HepG2 (cell line): ENCODE measurements around the gene METTL26. TPM values are rescaled to one million over a fixed set of nuclear protein-coding genes. Genes with fewer than 3 reads are reported as not detected.

Experiments used
- DR1 ChIP-seq: sonication (generic); formaldehyde crosslinking; IDR thresholded peaks from 2 replicates; pipeline ENCODE4 v1.8.0; 2021; ENCODE audit warnings: mild to moderate bottlenecking, missing genetic modification reagents, inconsistent platforms
- KDM4B ChIP-seq: sonication (generic); formaldehyde crosslinking; IDR thresholded peaks from 2 replicates; pipeline ENCODE4 v1.4.0; 2020; ENCODE audit warnings: missing genetic modification reagents
- NR2F1 ChIP-seq, 2 experiments: fragments of 450-650 bp in 1 of 2; formaldehyde crosslinking in 1 of 2; IDR thresholded peaks; 2 replicates each; pipeline versions ENCODE4 v1.5.0 to v1.6.1; 2016 to 2020; ENCODE audit warnings: mild to moderate bottlenecking in 1 of 2, missing compliant biosample characterization in 1 of 2, missing genetic modification reagents in 1 of 2, moderate library complexity in 1 of 2
- TEAD2 ChIP-seq: sonication (generic); formaldehyde crosslinking; IDR thresholded peaks from 2 replicates; pipeline ENCODE4 v1.9.0; 2021; ENCODE audit warnings: missing genetic modification reagents
- ZFY ChIP-seq: sonication (generic); formaldehyde crosslinking; IDR thresholded peaks from 2 replicates; pipeline ENCODE4 v1.4.0; 2020; ENCODE audit warnings: missing genetic modification reagents
- ZNF34 ChIP-seq: sonication (generic); formaldehyde crosslinking; IDR thresholded peaks from 2 replicates; pipeline ENCODE4 v1.4.0; 2020; ENCODE audit warnings: mild to moderate bottlenecking, missing genetic modification reagents, borderline replicate concordance
- ZNF768 ChIP-seq: sonication (generic); formaldehyde crosslinking; IDR thresholded peaks from 2 replicates; pipeline ENCODE4 v1.4.0; 2020; ENCODE audit warnings: missing genetic modification reagents
- polyA plus RNA-seq, 8 experiments: library from polyadenylated mRNA; depleted of rRNA in 3 of 8; stranded (reverse) in 7 of 8; unstranded in 1 of 8; fragments of >200 nt; fragmentation: Illumina TruSeq in 4 of 8; extraction: Trizol in 4 of 8; gene quantifications; 2 replicates each; pipeline versions ENCODE4 v1.2.1 to v1.2.3, GENCODE V29; 2011 to 2016; ENCODE audit warnings: low read depth in 4 of 8, missing spikeins in 1 of 8, mixed read lengths in 1 of 8; ENCODE audit not compliant: insufficient read depth in 1 of 8
- total RNA-seq, 5 experiments: library from RNA; depleted of rRNA; stranded (reverse); fragments of >200 nt; fragmentation: Illumina TruSeq; extraction: Trizol; gene quantifications; 2 replicates each; pipeline ENCODE4 v1.2.3, GENCODE V29; 2016; ENCODE audit warnings: low read depth in 1 of 5
- TF ChIP-seq, protein P1 (sequence below): sonication (generic); formaldehyde crosslinking; IDR thresholded peaks from 2 replicates; pipeline ENCODE4 v1.4.0; 2020; ENCODE audit warnings: missing genetic modification reagents
- TF ChIP-seq, protein P2 (sequence below), 2 experiments: sonication (generic) in 1 of 2; formaldehyde crosslinking in 1 of 2; IDR thresholded peaks; 2 replicates each; pipeline versions ENCODE4 v1.4.0 to v1.6.1; 2016 to 2020; ENCODE audit warnings: borderline replicate concordance in 1 of 2, low read depth in 1 of 2, mild to moderate bottlenecking in 1 of 2, missing genetic modification reagents in 1 of 2
- TF ChIP-seq, protein P3 (sequence below): sonication (generic); formaldehyde crosslinking; IDR thresholded peaks from 2 replicates; pipeline ENCODE4 v1.4.0; 2020; ENCODE audit warnings: missing genetic modification reagents; ENCODE audit errors: not compliant biosample characterization
- TF ChIP-seq, protein P4 (sequence below): sonication (generic); formaldehyde crosslinking; IDR thresholded peaks from 2 replicates; pipeline ENCODE4 v1.4.0; 2020; ENCODE audit warnings: missing genetic modification reagents
- TF ChIP-seq, protein P5 (sequence below): sonication (generic); formaldehyde crosslinking; IDR thresholded peaks from 2 replicates; pipeline ENCODE4 v1.5.0; 2020; ENCODE audit warnings: mild to moderate bottlenecking, missing genetic modification reagents, borderline replicate concordance

The METTL26 gene
- total and polyA plus RNA-seq, 2 of the 13 experiments (the other 11 are each of a cell fraction or from before 2014, with no cell fraction given), result 65.5 to 70.1 TPM

DNA sequence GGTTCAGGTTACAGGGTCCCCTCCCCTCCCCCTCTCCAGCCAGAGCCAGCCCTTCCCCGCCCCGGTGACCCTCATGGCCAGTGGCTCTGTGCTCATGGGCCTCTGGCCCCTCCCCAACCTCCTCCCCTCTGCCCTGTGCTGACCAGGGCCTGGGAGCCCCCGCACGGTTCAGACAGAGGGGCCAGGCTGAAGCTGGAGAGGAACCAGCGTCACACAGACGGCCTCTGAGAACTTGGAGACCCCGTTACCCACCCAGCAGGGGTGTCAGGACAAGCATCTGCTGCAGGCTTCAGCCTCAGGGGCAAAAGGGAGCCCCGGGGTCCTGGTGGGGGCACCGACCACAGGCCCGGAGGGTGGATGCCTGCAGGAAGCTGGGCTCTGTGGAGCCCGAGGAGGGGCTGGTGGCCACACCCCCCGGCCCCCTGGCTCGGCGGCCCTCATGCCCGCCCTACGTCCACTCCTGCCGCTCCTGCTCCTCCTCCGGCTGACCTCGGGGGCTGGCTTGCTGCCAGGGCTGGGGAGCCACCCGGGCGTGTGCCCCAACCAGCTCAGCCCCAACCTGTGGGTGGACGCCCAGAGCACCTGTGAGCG, 5.2 kb downstream of the METTL26 start, which contains the start of gene WFIKKN1 (continued):
- TF ChIP-seq KDM4B (CRISPR knock-in tag) (no peak), ZNF34 (CRISPR knock-in tag) (0 out of 2 replicates have a peak, but pooled peaks have one; percentile 33), DR1 (CRISPR knock-in tag) (no peak), NR2F1 (CRISPR knock-in tag; IDR thresholded peaks at IDR 0.05) (peak in 1 of 2 experiments; percentile 10; a peak in 1 of 4 replicates), ZNF768 (CRISPR knock-in tag) (no peak), ZFY (CRISPR knock-in tag) (peak; percentile 36), TEAD2 (CRISPR knock-in tag) (no peak)
- TF ChIP-seq, protein P1, sequence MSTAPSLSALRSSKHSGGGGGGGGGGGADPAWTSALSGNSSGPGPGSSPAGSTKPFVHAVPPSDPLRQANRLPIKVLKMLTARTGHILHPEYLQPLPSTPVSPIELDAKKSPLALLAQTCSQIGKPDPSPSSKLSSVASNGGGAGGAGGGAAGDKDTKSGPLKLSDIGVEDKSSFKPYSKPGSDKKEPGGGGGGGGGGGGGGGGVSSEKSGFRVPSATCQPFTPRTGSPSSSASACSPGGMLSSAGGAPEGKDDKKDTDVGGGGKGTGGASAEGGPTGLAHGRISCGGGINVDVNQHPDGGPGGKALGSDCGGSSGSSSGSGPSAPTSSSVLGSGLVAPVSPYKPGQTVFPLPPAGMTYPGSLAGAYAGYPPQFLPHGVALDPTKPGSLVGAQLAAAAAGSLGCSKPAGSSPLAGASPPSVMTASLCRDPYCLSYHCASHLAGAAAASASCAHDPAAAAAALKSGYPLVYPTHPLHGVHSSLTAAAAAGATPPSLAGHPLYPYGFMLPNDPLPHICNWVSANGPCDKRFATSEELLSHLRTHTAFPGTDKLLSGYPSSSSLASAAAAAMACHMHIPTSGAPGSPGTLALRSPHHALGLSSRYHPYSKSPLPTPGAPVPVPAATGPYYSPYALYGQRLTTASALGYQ (CRISPR knock-in tag), result 0 out of 2 replicates have a peak, but pooled peaks have one; percentile 5
- TF ChIP-seq, protein P2, sequence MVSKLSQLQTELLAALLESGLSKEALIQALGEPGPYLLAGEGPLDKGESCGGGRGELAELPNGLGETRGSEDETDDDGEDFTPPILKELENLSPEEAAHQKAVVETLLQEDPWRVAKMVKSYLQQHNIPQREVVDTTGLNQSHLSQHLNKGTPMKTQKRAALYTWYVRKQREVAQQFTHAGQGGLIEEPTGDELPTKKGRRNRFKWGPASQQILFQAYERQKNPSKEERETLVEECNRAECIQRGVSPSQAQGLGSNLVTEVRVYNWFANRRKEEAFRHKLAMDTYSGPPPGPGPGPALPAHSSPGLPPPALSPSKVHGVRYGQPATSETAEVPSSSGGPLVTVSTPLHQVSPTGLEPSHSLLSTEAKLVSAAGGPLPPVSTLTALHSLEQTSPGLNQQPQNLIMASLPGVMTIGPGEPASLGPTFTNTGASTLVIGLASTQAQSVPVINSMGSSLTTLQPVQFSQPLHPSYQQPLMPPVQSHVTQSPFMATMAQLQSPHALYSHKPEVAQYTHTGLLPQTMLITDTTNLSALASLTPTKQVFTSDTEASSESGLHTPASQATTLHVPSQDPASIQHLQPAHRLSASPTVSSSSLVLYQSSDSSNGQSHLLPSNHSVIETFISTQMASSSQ (IDR thresholded peaks at IDR 0.05; ENCODE audit: low read depth), result no peak
- TF ChIP-seq, protein P2 (CRISPR knock-in tag; IDR thresholded peaks at IDR 0.05; ENCODE audit: borderline replicate concordance), result 0 out of 2 replicates have a peak, but pooled peaks have one; percentile 13
- TF ChIP-seq, protein P3, sequence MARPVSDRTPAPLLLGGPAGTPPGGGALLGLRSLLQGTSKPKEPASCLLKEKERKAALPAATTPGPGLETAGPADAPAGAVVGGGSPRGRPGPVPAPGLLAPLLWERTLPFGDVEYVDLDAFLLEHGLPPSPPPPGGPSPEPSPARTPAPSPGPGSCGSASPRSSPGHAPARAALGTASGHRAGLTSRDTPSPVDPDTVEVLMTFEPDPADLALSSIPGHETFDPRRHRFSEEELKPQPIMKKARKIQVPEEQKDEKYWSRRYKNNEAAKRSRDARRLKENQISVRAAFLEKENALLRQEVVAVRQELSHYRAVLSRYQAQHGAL (CRISPR knock-in tag), result no peak
- TF ChIP-seq, protein P4, sequence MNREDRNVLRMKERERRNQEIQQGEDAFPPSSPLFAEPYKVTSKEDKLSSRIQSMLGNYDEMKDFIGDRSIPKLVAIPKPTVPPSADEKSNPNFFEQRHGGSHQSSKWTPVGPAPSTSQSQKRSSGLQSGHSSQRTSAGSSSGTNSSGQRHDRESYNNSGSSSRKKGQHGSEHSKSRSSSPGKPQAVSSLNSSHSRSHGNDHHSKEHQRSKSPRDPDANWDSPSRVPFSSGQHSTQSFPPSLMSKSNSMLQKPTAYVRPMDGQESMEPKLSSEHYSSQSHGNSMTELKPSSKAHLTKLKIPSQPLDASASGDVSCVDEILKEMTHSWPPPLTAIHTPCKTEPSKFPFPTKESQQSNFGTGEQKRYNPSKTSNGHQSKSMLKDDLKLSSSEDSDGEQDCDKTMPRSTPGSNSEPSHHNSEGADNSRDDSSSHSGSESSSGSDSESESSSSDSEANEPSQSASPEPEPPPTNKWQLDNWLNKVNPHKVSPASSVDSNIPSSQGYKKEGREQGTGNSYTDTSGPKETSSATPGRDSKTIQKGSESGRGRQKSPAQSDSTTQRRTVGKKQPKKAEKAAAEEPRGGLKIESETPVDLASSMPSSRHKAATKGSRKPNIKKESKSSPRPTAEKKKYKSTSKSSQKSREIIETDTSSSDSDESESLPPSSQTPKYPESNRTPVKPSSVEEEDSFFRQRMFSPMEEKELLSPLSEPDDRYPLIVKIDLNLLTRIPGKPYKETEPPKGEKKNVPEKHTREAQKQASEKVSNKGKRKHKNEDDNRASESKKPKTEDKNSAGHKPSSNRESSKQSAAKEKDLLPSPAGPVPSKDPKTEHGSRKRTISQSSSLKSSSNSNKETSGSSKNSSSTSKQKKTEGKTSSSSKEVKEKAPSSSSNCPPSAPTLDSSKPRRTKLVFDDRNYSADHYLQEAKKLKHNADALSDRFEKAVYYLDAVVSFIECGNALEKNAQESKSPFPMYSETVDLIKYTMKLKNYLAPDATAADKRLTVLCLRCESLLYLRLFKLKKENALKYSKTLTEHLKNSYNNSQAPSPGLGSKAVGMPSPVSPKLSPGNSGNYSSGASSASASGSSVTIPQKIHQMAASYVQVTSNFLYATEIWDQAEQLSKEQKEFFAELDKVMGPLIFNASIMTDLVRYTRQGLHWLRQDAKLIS (CRISPR knock-in tag), result no peak
- TF ChIP-seq, protein P5, sequence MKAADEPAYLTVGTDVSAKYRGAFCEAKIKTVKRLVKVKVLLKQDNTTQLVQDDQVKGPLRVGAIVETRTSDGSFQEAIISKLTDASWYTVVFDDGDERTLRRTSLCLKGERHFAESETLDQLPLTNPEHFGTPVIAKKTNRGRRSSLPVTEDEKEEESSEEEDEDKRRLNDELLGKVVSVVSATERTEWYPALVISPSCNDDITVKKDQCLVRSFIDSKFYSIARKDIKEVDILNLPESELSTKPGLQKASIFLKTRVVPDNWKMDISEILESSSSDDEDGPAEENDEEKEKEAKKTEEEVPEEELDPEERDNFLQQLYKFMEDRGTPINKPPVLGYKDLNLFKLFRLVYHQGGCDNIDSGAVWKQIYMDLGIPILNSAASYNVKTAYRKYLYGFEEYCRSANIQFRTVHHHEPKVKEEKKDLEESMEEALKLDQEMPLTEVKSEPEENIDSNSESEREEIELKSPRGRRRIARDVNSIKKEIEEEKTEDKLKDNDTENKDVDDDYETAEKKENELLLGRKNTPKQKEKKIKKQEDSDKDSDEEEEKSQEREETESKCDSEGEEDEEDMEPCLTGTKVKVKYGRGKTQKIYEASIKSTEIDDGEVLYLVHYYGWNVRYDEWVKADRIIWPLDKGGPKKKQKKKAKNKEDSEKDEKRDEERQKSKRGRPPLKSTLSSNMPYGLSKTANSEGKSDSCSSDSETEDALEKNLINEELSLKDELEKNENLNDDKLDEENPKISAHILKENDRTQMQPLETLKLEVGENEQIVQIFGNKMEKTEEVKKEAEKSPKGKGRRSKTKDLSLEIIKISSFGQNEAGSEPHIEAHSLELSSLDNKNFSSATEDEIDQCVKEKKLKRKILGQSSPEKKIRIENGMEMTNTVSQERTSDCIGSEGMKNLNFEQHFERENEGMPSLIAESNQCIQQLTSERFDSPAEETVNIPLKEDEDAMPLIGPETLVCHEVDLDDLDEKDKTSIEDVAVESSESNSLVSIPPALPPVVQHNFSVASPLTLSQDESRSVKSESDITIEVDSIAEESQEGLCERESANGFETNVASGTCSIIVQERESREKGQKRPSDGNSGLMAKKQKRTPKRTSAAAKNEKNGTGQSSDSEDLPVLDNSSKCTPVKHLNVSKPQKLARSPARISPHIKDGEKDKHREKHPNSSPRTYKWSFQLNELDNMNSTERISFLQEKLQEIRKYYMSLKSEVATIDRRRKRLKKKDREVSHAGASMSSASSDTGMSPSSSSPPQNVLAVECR (CRISPR knock-in tag), result peak; percentile 73
